Eye (tissue), 1 donor: ENCODE results near the gene ITGB1.
A peak's percentile ranks its signal among the peaks of the same experiment; 100 is the strongest.
"Not testable (repeated sequence)": the region's sequence is repeated elsewhere in the genome, so short reads cannot be mapped to it uniquely, and the experiment has no call there.

Experiments used
- DNase-seq: peaks from one replicate; pipeline ENCODE4 v3.0.0-alpha.2; 2015

ITGB1 gene

DNA sequence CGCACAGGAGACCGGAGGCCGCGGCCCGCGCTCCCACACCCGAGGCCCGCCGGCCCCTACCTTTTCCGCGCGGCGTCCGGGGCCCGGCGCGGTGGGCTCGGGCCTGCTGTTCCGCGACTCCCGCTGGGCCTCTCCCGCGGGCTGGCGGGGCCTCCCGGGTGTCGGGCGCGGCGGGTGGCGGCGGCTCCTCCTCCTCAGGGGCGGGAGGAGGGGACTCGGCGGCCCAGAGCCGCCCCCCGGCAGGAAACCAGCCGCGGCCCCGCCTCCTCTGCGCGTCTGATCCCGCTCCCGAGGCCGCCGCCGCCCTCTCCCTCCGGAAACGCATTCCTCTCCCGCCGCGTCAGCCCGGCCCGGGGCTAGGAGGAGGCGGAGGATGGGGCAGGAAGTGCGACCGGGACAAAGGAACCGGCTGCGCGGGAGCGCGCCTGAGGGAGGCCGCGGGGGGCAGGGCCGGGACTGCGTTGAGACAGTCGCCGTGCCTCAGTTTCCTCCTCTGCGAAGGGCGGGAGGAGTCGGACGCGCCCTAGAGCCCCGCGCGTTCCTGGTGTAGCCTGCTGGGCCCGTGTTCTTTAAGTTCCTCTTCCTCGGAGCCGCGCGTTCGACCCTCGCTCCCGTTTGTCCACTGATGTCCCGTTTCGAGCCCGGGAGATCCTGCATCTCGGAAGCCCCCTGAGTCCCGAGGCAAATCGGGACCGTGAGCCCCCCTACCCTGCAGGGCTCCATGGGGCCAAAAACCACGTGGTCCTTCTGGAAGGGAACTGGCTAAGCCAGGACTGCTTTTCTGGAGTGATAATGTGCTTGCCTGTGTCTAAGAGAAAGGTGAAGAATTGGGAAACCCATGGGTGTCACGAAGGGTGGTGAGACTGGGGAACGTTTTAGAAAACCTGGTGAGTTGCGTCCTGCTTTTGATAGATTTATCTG lies at the start of gene ITGB1:
ITGB1 (minus strand) TSS at position 146 of the 921 bp plus-strand sequence. CDS start 22,672 bp downstream, outside the sequence.
- peak; percentile 98 for DNase-seq

DNA sequence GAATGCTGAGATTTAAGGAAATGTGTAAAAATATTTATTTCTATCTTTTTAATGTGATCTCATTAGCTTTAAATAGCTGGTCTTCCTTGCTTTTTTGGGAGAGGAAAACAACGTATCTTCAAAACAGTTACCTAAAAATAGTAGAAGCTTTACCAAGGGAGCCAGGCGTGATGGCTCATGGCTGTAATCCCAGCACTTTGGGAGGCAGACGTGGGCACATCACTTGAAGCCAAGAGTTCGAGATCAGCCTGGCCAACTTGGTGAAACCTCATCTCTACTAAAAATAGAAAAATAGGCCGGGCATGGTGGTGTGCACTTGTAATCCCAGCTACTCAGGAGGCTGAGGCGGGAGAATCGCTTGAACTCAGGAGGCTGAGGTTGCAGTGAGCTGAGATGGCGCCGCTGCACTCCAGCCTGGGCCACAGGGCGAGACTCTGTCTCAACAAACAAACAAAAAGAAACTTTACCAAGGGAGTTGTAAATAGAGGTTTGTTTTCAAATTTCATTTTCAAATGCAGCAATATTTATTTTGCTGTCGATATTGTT lies 48.4 kb upstream of the ITGB1 start:
- no peak for DNase-seq

DNA sequence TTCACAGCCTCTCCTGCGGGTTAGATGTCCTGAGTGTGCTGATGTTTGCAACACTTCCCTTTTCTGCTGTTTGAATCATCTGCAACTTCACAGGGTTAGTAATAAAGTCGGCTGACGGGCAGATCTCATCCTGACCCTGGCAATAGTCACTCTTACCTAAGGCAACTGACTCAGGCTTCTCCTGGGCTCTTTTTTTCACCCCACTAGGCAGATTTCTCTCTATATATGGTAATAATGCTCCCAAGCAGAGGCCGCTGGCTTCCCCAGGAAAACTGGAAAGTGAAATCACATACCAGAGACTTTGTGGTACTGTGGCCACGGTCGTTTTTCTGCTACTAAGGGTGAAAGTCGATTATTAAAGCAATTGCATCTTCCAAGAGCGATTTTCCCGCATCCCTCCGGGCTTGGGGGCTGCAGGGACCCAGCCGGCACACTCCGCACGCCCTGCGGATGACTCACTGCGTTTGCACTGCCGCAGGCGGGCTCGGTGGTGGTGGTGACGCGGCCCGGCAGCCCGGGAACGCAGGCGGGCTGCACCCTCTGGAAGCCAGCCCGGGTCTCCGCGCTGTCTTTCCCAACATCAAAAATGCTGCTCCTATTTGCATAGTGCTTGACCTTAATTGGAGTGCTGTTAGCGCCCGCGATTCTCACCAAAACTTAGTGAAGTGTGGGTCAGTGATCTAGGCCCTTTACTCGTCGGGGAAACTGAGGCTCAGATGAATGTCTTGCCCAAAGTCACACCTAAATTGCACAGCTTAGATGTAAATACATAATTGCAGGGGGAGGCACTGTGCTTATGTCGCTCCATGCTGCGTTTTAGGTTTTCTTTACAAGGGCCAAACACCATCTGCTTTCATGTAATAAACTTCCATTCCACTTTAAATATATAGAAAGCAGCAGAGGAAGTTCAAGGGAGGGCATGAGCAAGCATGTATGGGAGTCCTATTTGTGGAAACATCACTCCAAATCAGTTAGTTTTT lies 47.6 kb upstream of the ITGB1 start:
- DNase-seq: peak; percentile 69

DNA sequence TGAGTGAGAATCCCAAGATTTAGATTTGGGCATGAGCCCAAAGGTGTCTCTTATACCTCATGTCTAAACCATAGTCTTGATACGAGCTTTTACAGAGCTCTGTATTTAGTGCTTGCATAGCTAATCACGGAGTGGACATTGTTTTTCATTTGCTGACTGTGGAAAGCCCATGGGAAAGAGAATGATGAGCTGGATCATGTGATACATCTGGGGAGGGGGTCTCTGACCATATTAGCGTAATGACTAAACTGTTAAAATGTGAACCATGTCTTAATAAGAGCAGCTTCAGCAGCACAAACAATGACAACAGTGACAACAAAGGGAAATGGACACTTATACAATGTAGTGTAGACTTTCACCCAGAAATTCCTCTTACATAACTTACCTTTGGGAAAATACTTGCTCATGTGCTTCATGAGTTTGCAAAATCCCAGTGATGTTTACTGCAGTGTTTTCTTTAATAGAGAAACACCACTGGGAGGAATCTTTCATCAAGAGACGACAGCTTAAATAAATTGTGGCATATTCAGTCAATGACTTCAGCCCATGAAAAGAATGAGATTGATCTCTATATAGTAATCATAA lies 44.0 kb upstream of the ITGB1 start:
- no peak for DNase-seq

DNA sequence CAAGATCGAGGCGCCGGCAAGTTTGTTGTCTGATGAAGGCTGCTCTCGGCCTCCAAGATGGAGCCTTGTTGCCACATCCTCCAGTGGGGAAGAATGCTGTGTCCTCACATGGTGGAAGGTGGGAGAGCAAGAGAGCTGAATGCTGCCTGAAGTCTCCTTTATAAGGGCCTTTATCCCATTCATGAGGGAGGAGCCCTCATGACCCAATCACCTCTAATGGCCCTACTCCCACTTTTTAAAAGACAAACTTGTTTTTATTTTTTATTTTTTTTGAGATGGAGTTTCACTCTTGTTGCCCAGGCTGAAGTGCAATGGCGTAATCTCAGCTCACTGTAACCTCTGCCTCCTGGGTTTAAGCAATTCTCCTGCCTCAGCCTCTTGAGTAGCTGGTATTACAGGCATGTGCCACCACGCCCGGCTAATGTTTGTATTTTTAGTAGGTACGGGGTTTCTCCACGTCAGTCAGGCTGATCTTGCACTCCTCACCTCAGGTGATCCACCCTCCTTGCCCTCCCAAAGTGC lies 40.1 kb upstream of the ITGB1 start:
- DNase-seq: not testable (repeated sequence)

DNA sequence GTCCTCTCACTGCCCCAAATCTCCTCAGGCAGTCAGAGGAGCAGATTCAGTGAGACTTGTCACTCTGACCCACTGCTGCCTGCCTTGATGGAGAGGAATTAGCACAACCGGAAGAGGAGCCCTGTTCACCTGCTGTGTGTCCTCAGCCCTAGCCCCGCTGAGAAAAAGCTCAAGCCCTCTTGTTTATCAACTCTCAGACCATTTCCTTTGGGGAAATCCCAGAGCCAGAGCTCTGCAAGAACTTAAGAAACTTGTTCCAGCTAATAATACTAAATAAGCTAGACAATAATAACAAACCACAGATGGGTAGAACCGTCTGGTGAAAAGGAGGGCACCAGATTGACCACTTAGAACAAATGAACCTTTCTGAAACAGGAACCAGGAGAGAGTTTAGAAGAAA lies 37.7 kb upstream of the ITGB1 start:
- DNase-seq: no peak

DNA sequence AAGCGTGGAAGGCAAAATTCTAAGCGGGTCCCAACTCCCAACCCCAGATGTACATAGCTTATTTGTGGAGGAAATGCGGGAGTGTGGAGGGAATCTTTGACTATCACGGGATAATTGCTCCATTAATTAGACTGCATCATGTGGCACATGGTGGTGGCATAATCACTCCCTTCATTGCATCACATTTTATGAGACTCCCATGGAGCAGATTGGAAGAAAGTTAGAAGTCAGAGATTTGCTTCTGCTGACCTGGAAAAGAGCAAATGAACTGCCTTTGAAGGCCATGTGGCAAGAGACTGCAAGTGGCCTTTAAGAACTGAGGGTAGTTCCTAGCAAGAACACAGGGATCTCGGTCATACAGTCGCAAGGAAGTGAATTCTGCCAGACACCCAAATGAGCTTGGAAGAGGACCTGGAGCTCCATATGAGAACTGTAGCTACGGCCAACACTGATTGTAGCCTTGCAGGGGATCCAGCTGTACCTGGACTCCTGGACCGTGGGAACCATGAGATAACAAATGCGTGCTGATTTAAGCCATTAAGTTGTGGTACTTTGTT lies 37.1 kb upstream of the ITGB1 start:
- DNase-seq: no peak

DNA sequence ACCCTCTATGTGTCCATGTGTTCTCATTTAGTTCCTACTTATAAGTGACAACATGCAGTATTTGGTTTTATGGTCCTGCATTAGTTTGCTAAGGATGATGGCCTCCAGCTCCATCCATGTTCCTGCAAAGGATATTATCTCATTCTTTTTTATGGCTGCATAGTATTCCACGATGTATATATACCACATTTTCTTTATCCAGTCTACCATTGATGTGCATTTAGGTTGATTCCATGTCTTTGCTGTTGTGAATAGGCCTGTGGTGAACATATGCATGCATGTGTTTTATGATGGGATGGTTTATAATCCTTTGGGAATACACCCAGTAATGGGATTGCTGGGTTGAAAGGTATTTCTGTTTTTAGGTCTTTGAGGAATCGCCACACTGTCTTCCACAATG lies 36.6 kb upstream of the ITGB1 start:
- not testable (repeated sequence) for DNase-seq

DNA sequence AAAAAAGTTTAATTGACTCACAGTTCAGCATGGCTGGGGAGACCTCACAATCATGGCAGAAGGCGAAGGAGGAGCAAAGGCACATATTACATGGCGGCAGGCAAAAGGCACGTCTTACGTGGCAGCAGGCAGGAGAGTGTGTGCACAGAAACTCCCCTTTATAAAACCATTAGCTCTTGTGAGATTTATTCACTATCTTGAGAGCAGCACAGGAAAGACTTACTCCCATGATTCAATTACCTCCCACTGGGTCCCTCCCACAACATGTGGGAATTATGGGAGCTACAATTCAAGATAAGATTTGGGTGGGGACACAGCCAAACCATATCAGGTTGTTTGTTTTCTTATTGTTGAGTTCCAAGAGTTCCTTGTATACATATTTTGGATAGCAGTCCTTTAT lies 34.3 kb upstream of the ITGB1 start:
- DNase-seq: not testable (repeated sequence)

DNA sequence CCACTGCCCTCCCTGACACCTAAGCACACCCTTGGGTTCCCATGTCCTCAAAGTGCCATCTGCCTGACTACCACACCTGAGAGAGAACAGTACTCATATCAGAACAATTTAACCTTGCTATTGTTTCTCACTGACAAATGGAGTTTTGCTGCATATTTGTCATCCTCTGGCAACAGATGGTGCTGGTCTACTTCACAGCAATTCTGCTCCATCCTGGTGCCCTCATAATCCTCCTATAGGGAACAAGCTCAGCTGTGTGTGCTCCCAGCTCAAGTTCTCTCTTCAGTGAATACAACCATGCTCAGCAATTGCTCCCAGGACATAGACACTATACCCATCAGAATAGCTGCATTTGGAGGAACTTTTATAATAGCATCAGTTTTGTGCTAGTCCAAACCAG lies 32.8 kb upstream of the ITGB1 start:
- no peak for DNase-seq

DNA sequence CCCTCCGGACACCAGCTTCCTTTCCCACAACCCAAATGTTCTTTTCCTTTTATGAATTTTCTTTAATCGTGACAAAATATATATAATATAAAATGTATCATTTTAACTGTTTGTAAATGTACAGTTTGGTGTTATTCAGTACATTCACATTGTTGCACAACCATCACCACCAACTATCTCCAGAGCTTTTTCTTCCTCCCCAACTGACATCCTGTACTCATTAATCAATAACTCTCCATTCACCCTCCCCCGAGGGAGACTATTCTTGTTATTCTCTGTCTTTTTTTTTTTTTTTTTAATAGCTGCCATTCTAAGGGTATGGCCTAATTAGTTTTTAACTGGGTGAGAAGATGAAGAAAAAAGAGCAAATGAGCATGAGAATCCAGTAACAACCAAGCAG lies 30.6 kb upstream of the ITGB1 start:
- no peak for DNase-seq

DNA sequence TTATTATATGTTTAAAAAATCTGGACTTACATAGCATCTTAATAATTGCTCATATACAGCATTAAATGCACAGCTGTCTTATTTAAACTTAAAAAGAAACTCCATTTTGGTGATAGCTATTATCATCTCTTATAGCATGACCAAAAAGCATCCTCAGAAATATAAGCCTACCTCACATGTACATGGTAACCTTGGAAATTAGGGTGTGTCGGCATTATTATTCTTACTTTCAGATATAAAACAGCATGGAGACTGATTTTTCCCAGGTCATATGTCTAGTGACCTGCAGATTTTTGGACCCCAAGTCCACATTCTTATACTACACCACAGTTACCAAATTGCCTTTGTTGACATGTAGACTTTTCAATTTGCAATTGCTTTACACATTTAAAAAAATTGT lies 29.1 kb upstream of the ITGB1 start:
- DNase-seq: no peak

DNA sequence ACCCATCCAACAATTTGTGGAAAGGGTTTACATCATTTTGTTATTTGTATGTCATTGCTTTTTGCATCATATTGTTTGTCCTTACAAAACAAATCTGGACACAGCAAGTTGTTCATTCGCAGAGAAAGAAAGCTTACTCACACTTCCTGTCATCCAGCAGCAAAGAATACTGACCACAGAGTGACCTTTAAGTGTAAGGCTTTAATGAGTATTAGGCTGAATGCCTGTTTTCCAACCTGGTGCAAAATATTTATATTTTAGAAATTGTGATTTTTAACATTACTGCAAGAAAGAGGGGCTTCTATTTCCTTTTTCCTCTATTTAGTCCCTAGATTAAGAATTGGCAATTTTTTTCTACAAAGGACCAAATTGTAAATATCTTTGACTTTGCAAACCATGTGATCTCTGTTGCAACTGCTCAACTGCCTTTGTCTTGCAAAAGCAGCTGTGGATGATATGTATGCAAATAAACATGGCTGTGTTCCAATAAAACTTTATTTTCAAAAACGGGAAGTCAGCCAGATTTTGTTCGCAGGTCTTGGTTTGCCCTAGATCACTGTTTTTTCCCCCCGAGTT lies 27.8 kb upstream of the ITGB1 start:
- DNase-seq: no peak

DNA sequence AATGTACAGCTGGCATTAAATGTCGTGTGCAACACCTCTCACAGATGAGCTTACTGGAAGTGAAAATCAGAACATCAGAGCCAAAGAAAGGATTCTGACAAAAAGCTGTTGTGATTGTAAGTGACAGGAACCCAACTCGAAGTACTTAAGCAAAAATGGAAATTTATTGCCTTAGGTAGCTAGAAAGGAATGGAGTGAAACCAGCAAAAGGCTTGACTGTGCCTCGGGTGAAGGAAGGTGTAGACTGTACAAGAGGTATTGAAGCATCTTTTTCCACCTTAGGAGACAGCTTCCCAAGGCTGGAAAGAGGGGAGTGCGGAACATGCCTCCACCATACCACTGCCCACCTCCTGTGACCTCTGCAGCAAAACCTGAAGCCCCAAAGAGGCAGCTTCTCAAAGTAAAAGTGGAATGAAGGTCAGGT lies 27.3 kb upstream of the ITGB1 start:
- no peak for DNase-seq

DNA sequence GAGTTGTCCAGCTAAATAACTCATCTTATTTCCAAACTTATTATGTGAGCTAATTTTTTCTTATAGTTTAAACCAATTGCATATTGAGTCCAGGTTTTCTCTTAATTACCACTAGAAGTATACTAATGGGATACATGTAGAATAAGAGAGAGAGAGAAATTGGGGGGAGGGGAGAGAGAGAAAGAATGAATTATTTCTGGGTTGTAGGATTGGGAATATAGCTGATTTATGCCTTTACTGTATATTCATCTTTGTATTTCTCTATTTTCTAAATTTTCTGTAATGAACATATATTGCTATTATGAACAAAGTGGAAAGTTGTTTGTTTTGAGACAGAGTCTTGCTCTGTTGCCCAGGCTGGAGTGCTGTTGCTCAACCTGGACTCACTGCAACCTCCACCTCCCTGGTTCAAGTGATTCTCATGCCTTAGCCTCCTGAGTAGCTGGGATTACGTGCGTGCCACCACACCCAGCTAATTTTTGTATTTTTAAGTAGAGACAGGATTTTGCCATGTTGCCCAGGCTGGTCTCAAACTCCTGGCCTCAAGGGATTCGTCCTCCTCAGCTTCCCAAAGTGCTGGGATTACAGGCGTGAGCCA lies 26.1 kb upstream of the ITGB1 start:
- DNase-seq: no peak

DNA sequence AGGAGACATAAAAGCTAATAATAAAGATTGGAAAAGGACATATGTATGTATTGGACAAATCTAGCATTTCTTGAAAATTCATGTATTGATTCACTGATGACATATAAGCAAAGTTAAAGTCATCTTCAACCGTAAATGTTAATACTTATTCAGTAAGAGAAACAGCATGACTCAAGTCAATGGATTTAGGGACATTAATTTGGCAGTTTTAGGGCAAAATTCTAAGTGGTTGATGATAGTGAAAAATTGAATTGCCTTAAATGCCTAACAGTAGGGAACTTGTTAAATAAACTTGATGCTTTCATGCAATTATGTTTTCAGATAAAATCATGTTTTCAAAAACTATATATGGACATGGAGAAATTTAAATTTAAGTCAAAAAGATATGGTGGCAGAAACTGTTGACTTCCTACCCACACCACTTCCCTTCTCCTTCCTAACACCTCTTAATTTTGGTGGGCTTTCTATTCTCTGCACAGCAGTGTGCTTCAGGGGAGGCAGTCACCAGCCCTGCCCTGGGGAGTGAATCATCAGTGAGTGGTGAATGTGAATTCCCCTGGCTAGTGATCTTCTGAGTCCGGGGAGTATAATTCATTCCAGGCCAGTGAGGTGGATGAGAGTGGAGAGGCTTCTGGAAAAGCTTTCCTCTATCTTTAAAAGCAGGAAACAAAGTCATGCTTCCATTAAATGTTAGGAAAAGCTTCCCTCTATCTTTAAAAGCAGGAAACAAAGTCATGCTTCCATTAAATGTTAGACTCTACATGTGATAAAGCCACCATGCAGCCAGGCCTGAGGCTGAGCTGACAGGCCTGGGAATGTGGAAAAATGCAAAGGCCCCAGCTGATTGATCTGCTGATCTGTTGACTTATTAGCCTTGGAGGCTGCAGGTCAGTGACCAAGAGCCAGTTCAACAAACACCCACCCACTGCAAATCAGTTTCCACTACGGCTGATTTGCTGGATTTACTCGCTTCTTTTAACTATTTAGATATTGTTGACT lies 25.2 kb upstream of the ITGB1 start:
- no peak for DNase-seq

DNA sequence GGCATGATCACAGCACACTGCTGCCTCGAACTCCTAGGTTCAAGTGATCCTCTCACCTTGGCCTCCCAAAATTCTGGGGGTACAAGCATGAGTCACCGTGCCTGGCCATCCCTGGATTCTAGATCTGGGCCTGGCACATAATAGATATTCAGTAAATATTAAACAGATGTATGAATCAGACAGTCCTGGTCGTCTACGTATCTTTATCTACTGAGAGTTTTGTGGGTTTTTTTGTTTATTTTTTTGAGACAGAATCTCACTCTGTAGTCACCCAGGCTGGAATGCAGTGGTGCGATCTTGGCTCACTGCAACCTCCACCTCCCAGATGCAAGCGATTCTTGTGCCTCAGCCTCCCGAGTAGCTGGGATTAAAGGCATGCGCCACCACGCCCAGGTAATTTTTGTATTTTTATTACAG lies 24.3 kb upstream of the ITGB1 start:
- no peak for DNase-seq

DNA sequence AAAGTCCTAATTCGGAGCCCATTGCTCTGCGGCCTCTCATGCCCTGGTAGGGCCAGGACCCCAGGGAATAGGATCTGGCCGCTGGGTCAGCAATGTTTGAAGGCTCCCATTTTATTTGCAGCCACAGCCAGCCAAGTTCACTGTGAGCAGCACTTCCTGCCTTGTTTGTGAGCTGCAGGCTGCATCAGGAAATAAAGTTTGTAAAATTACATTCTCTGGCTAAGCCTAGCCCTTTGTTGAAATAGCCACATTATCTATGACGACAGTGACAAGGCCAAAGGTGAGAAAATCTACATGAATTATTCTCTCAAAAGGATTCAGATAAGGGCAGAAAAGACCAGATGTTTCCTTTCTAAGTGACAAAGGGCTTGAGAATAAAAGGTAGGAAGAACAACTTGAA lies 23.7 kb upstream of the ITGB1 start:
- DNase-seq: no peak

DNA sequence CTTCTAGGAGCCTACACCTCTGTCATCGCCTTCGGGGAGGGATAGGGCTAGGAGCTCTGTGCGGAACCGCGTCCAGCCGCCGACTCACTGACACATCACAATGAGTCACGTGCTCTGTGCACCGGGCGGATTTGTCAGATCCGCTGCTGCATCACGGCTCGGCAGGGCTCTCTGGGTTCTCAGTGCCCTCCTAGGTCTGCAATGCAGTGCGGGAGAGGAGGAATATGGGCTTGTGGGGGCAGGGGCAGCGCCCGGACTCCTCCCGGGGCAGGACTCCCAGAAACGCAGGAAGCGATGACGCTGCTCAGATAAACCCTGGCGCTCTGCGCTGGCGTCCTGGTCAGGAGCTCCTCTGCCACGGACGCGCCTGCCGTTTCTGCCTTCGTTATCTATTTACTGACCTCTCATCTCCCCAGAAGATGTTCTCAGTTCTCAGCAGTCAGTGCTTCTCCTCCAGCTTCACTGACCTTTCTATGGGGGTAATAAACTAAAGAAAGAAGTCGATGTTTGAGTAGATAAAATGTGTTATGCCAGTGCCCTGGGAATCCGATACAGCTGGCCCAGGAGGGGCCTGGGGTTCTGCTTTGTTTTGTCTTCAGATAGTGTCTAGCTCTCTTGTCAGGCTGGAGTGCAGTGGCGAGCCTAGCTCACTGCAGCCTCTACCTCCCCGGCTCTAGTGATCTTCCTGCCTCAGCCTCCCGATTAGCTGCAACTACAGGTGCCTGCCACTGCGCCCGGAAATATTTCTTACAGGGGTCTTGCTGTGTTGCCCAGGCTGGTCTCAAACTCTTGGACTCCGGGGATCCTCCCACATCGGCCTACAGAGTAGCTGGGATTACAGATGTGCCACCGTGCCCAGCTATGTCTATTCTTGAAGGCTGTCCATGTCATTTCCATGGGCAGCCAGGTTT lies 22.8 kb upstream of the ITGB1 start:
- DNase-seq: peak; percentile 94
